ENCODE results near the gene FRG2B.
"Not testable (repeated sequence)": the region's sequence is repeated elsewhere in the genome, so short reads cannot be mapped to it uniquely, and the experiment has no call there.

The FRG2B gene

GRCh38 chr10:133614830-133615580 is 11.6 kb downstream of the FRG2B start:
- DNase-seq = no peak
- no peak for TF ChIP-seq GATA1 (IDR thresholded peaks at IDR 0.05; ENCODE audit: low read depth, low read length)
- no peak for TF ChIP-seq POLR2A (IDR thresholded peaks at IDR 0.05; ENCODE audit: low read length)

GRCh38 chr10:133613699-133614098 is 12.9 kb downstream of the FRG2B start:
- TF ChIP-seq POLR2A (IDR thresholded peaks at IDR 0.05; ENCODE audit: low read length) = no peak
- TF ChIP-seq GATA1 (IDR thresholded peaks at IDR 0.05; ENCODE audit: low read depth, low read length) = no peak

GRCh38 chr10:133611079-133611478 is 15.5 kb downstream of the FRG2B start:
- TF ChIP-seq GATA1 (IDR thresholded peaks at IDR 0.05; ENCODE audit: low read depth, low read length) (no peak), POLR2A (IDR thresholded peaks at IDR 0.05; ENCODE audit: low read length) (no peak)
- DNase-seq = no peak

More at GRCh38 chr10:133613699-133614098, 12.9 kb downstream of the FRG2B start:
- no peak for DNase-seq

- peak in 1 of 2 experiments; percentile 2 for DNase-seq
- no peak for TF ChIP-seq POLR2A (IDR thresholded peaks at IDR 0.05; ENCODE audit: low read length)
- no peak for TF ChIP-seq GATA1 (IDR thresholded peaks at IDR 0.05; ENCODE audit: low read depth, low read length)
Observed at GRCh38 chr10:133608855-133609254, 17.7 kb downstream of the FRG2B start.

- DNase-seq = not testable (repeated sequence)
Observed at GRCh38 chr10:133603434-133603833, 23.2 kb downstream of the FRG2B start.

GRCh38 chr10:133600657-133601056 is 25.9 kb downstream of the FRG2B start:
- TF ChIP-seq GATA1 (IDR thresholded peaks at IDR 0.05; ENCODE audit: low read depth, low read length) (no peak), POLR2A (IDR thresholded peaks at IDR 0.05; ENCODE audit: low read length) (no peak)
- DNase-seq = no peak

GRCh38 chr10:133599869-133600268 is 26.7 kb downstream of the FRG2B start:
- not testable (repeated sequence) for DNase-seq

- no peak for TF ChIP-seq GATA1 (IDR thresholded peaks at IDR 0.05; ENCODE audit: low read depth, low read length)
- TF ChIP-seq POLR2A (IDR thresholded peaks at IDR 0.05; ENCODE audit: low read length) = no peak
- DNase-seq = no peak
Observed at GRCh38 chr10:133592716-133593115, 33.9 kb downstream of the FRG2B start.

GRCh38 chr10:133590970-133591359 is 35.6 kb downstream of the FRG2B start:
- DNase-seq = no peak
- TF ChIP-seq POLR2A (IDR thresholded peaks at IDR 0.05; ENCODE audit: low read length) = no peak
- no peak for TF ChIP-seq GATA1 (IDR thresholded peaks at IDR 0.05; ENCODE audit: low read depth, low read length)

GRCh38 chr10:133590226-133590969 is 36.2 kb downstream of the FRG2B start:
- TF ChIP-seq GATA1 (IDR thresholded peaks at IDR 0.05; ENCODE audit: low read depth, low read length) (no peak), POLR2A (IDR thresholded peaks at IDR 0.05; ENCODE audit: low read length) (no peak)
- no peak for DNase-seq

GRCh38 chr10:133577037-133577436 is 49.6 kb downstream of the FRG2B start:
- not testable (repeated sequence) for DNase-seq

Data from erythroblast (primary cell).